ENCODE measurements around the gene SNUPN. TPM values are rescaled to one million over a fixed set of nuclear protein-coding genes. Genes with fewer than 3 reads are reported as not detected.

The SNUPN gene
- total and polyA plus RNA-seq, 8 donors, result 4.7 to 29.2 (median 16.4) TPM

- Histone ChIP-seq H3K27me3 (no peaks in the 10 kb centered on the region), H3K9me3 (no peaks in the 10 kb centered on the region), H3K27ac (peak overlapping the region; percentile 7 to 97 (median 61)), H3K4me1 (peaks cover 64 to 84% (median 78%) of the 10 kb centered on the region in 4 donors), H3K4me3 (peak overlapping the region; percentile 37 to 83 (median 72)), H3K36me3 (peaks cover 7 to 48% (median 34%) of the 10 kb centered on the region in 4 donors)
- TF ChIP-seq POLR2AphosphoS5 (IDR thresholded peaks at IDR 0.05) (no peak), CTCF (IDR thresholded peaks at IDR 0.05) (no peak), POLR2A (IDR thresholded peaks at IDR 0.05) (no peak), EP300 (IDR thresholded peaks at IDR 0.05) (no peak)
- intact Hi-C loops (cut with DNase I; ENCODE audit: low total_unique reads), result no loop called here
- 25 to 53% (median 38%) methylated on average over 2 of the region's 2 CpGs for WGBS, 5 donors
- DNase-seq, result peak in 1 of 2 donors; percentile 54
Measured at GRCh38 chr15:75651810-75652543, 26.5 kb upstream of the SNUPN start.

DNA sequence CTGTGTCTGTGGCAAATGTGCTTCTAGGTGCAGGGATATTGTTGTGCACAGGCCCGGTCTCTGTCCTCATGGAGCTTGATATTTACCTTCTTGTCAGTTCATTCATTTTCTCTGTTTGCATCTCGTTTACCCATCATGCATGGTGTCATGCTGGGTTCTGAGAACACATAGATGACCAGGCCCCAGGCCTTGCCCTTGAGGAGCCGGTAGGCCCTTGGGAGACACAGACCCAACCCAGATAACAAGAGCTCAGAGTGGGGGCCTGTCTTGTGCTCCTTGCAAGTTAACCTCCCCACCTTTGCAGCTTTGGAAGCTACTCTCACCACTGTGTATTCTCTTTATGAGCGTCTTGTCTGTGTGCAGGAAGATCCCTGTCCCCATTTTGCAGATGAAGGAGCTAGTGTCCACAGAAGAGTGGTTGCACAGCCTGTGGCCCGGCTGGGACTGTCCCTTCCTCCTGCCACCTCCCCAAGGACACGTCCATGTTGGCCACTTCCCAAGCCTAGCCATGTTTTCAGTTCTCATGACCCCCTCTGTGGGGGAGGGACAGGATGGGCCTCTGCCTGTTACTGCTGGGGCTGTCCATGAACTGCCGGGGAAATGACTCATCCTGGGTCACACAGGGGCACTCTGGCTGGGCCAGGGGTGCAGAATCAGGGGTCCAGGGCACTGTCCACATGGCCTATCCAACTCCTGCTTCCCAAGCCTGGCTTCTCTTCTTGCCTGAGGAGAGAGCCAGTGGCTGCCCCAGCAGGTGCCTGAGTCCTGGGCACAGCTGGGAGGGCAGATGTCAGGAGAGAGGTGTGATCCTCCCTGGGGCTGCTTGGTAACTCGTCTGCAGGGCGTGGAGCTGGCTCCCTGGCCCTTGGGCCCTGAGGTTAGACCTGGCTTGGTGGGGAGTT, 25.6 kb upstream of the SNUPN start:
- intact Hi-C loops (cut with DNase I; ENCODE audit: low total_unique reads), result no loop called here
- 30 to 34% (median 32%) methylated on average over 4 to 9 of the region's 9 CpGs for WGBS, 5 donors
- Histone ChIP-seq H3K27me3 (no peaks in the 10 kb centered on the region), H3K27ac (peak overlapping the region; percentile 7 to 97 (median 61)), H3K9me3 (no peaks in the 10 kb centered on the region), H3K4me3 (peak overlapping the region; percentile 37 to 83 (median 72)), H3K4me1 (peaks cover 72 to 87% (median 82%) of the 10 kb centered on the region in 4 donors), H3K36me3 (peaks cover 2 to 39% (median 26%) of the 10 kb centered on the region in 4 donors)
- DNase-seq, result peak; percentile 44 to 49
- TF ChIP-seq POLR2A (IDR thresholded peaks at IDR 0.05) (no peak), POLR2AphosphoS5 (IDR thresholded peaks at IDR 0.05) (peak in 1 of 3 donors; percentile 12)

DNA sequence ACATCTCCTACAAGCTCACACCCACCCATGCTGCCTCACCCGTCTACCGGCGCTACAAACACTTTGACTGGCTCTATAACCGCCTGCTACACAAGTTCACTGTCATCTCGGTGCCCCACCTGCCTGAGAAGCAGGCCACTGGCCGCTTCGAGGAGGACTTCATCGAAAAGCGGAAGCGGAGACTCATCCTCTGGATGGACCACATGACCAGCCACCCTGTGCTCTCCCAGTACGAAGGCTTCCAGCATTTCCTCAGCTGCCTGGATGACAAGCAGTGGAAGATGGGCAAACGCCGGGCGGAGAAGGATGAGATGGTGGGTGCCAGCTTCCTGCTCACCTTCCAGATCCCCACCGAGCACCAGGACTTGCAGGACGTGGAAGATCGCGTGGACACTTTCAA, 24.3 kb upstream of the SNUPN start:
- peak overlapping the region in 3 of 5 donors; percentile 93 to 97 (median 97) for H3K27ac ChIP-seq
- peak overlapping the region; percentile 37 to 83 (median 72) for H3K4me3 ChIP-seq
- peaks cover 70 to 79% (median 76%) of the 10 kb centered on the region in 4 donors for H3K4me1 ChIP-seq
- no peaks in the 10 kb centered on the region for H3K27me3 ChIP-seq
- peaks cover 2 to 32% (median 14%) of the 10 kb centered on the region in 4 donors for H3K36me3 ChIP-seq
- DNase-seq, result no peak
- intact Hi-C loops (cut with DNase I; ENCODE audit: low total_unique reads), result no loop called here
- TF ChIP-seq POLR2A (IDR thresholded peaks at IDR 0.05) (no peak), EP300 (IDR thresholded peaks at IDR 0.05) (no peak), POLR2AphosphoS5 (IDR thresholded peaks at IDR 0.05) (no peak), CTCF (IDR thresholded peaks at IDR 0.05) (no peak)
- 89 to 93% (median 92%) methylated on average over 18 of the region's 18 CpGs for WGBS, 5 donors
- no peaks in the 10 kb centered on the region for H3K9me3 ChIP-seq

GRCh38 chr15:75649045-75649761, 23.7 kb upstream of the SNUPN start:
- H3K9me3 ChIP-seq, result no peaks in the 10 kb centered on the region
- WGBS, 5 donors, result 62 to 72% (median 67%) methylated on average over 16 to 19 of the region's 19 CpGs
- peak overlapping the region; percentile 66 to 91 (median 81) for H3K4me3 ChIP-seq
- no peak for TF ChIP-seq EP300 (IDR thresholded peaks at IDR 0.05)
- TF ChIP-seq POLR2AphosphoS5 (IDR thresholded peaks at IDR 0.05), result no peak
- no peak for TF ChIP-seq CTCF (IDR thresholded peaks at IDR 0.05)
- no peak for TF ChIP-seq POLR2A (IDR thresholded peaks at IDR 0.05)
- peaks cover 63 to 73% (median 70%) of the 10 kb centered on the region in 4 donors for H3K4me1 ChIP-seq
- H3K27me3 ChIP-seq, result no peaks in the 10 kb centered on the region
- H3K36me3 ChIP-seq, result peaks cover 2 to 28% (median 12%) of the 10 kb centered on the region in 4 donors
- intact Hi-C loops (cut with DNase I; ENCODE audit: low total_unique reads), result no loop called here
- peak overlapping the region; percentile 93 to 97 (median 96) for H3K27ac ChIP-seq
- DNase-seq, result peak in 1 of 2 donors; percentile 14
